Progenitor cell of endocrine pancreas (in vitro differentiated cells): ENCODE data around the gene RASSF6. TPM values are rescaled to one million over a fixed set of nuclear protein-coding genes. Genes with fewer than 3 reads are reported as not detected.

Experiments
- DNase-seq: peaks from one replicate; pipeline ENCODE4 v3.0.0; 2021; ENCODE audit warnings: low spot score; ENCODE audit not compliant: unreplicated experiment
- H3K27ac Mint-ChIP-seq: 2 replicates; pipeline ENCODE4 v1.8.0; 2021; ENCODE audit warnings: mild to moderate bottlenecking, moderate library complexity, mixed read lengths
- H3K27me3 Mint-ChIP-seq: 2 replicates; pipeline ENCODE4 v1.8.0; 2021; ENCODE audit warnings: mixed read lengths
- H3K36me3 Mint-ChIP-seq: 2 replicates; pipeline ENCODE4 v1.8.0; 2022; ENCODE audit warnings: mixed read lengths; ENCODE audit not compliant: insufficient read depth
- H3K4me1 Mint-ChIP-seq: 2 replicates; pipeline ENCODE4 v1.8.0; 2021; ENCODE audit warnings: low read depth, mixed read lengths
- H3K4me3 Mint-ChIP-seq: 2 replicates; pipeline ENCODE4 v1.8.0; 2021; ENCODE audit warnings: low read depth, mild to moderate bottlenecking, moderate library complexity, mixed read lengths
- H3K9me3 Mint-ChIP-seq: 2 replicates; pipeline ENCODE4 v1.8.0; 2021; ENCODE audit warnings: low read depth, mixed read lengths
- CTCF ChIP-seq: fragments of 200-600 bp; sonication (generic); IDR thresholded peaks from one replicate; pipeline ENCODE4 v1.5.0; 2021; ENCODE audit warnings: antibody characterized with exemption, mild to moderate bottlenecking; ENCODE audit not compliant: unreplicated experiment
- total RNA-seq: library from RNA; stranded (reverse); gene quantifications from 2 replicates; pipeline ENCODE4 v1.2.1, GENCODE V29; 2021

Gene RASSF6
- total RNA-seq, 1 donor from 2014 or later = 10.1 TPM

- Mint-ChIP-seq H3K4me1 (peaks cover 23% of the 10 kb centered on the region), H3K36me3 (no peaks in the 10 kb centered on the region), H3K27me3 (no peaks in the 10 kb centered on the region), H3K27ac (no peak overlapping the region), H3K4me3 (no peak overlapping the region), H3K9me3 (no peaks in the 10 kb centered on the region)
- no peak for TF ChIP-seq CTCF
- DNase-seq = no peak
Observed at GRCh38 chr4:73586666-73587065, 33.6 kb downstream of the RASSF6 start.

GRCh38 chr4:73586040-73586439, 34.2 kb downstream of the RASSF6 start:
- Mint-ChIP-seq H3K4me1 (peaks cover 19% of the 10 kb centered on the region), H3K9me3 (no peaks in the 10 kb centered on the region), H3K36me3 (peaks cover 5% of the 10 kb centered on the region), H3K4me3 (no peak overlapping the region), H3K27me3 (no peaks in the 10 kb centered on the region), H3K27ac (no peak overlapping the region)
- DNase-seq = no peak
- TF ChIP-seq CTCF = no peak

- Mint-ChIP-seq H3K27me3 (no peaks in the 10 kb centered on the region), H3K36me3 (peaks cover 5% of the 10 kb centered on the region), H3K27ac (no peak overlapping the region), H3K4me1 (peaks cover 15% of the 10 kb centered on the region), H3K9me3 (no peaks in the 10 kb centered on the region), H3K4me3 (no peak overlapping the region)
- TF ChIP-seq CTCF = no peak
- no peak for DNase-seq
Observed at GRCh38 chr4:73585345-73585744, 34.9 kb downstream of the RASSF6 start.

GRCh38 chr4:73583666-73584065, 36.6 kb downstream of the RASSF6 start:
- no peak overlapping the region for H3K4me3 Mint-ChIP-seq
- TF ChIP-seq CTCF = no peak
- no peaks in the 10 kb centered on the region for H3K27me3 Mint-ChIP-seq
- H3K9me3 Mint-ChIP-seq = no peaks in the 10 kb centered on the region
- H3K36me3 Mint-ChIP-seq = peaks cover 9% of the 10 kb centered on the region
- no peak overlapping the region for H3K27ac Mint-ChIP-seq
- no peak for DNase-seq
- no peaks in the 10 kb centered on the region for H3K4me1 Mint-ChIP-seq

- H3K27me3 Mint-ChIP-seq = no peaks in the 10 kb centered on the region
- no peak for TF ChIP-seq CTCF
- H3K36me3 Mint-ChIP-seq = peaks cover 12% of the 10 kb centered on the region
Observed at GRCh38 chr4:73577371-73577770, 42.9 kb downstream of the RASSF6 start.

More at GRCh38 chr4:73577371-73577770, 42.9 kb downstream of the RASSF6 start:
- H3K4me1 Mint-ChIP-seq = peaks cover 2% of the 10 kb centered on the region
- DNase-seq = no peak
- no peaks in the 10 kb centered on the region for H3K9me3 Mint-ChIP-seq
- no peak overlapping the region for H3K4me3 Mint-ChIP-seq
- H3K27ac Mint-ChIP-seq = no peak overlapping the region
